Gastrocnemius medialis (tissue), 4 donors: ENCODE data around the gene DMRTB1. TPM values are rescaled to one million over a fixed set of nuclear protein-coding genes. Genes with fewer than 3 reads are reported as not detected.

ENCODE experiments used
- ATAC-seq, 2 donors: fragments of 150-250 bp; one replicate each; pipeline ENCODE4 v1.9.1; 2016
- DNase-seq, 2 donors: peaks; one replicate each; pipeline ENCODE4 v3.0.0-alpha.2; 2019
- H3K27ac ChIP-seq, 4 donors: fragments of 200-600 bp; sonication (generic); 1 replicate in 1 of 4; 2 replicates in 3 of 4; pipeline ENCODE4 v1.5.1; 2016 to 2018; ENCODE audit warnings: mild to moderate bottlenecking in 2 of 4, moderate library complexity in 1 of 4
- H3K27me3 ChIP-seq, 3 donors: fragments of 200-600 bp; sonication (generic) in 2 of 3; 1 replicate in 1 of 3; 2 replicates in 2 of 3; pipeline versions ENCODE4 v1.5.1 to v1.6.0; 2016 to 2019; ENCODE audit warnings: mild to moderate bottlenecking in 1 of 3, moderate library complexity in 1 of 3
- H3K36me3 ChIP-seq, 2 donors: fragments of 200-600 bp; sonication (generic) in 1 of 2; one replicate each; pipeline ENCODE4 v1.5.1; 2017 to 2018
- H3K4me1 ChIP-seq, 2 donors: fragments of 200-600 bp; sonication (generic) in 1 of 2; one replicate each; pipeline ENCODE4 v1.5.1; 2016 to 2017; ENCODE audit warnings: mild to moderate bottlenecking in 2 of 2
- H3K4me3 ChIP-seq, 4 donors: fragments of 200-600 bp; sonication (generic) in 3 of 4; 1 replicate in 1 of 4; 2 replicates in 3 of 4; pipeline ENCODE4 v1.5.1; 2016 to 2019; ENCODE audit warnings: mild to moderate bottlenecking in 2 of 4
- H3K9me3 ChIP-seq, 3 donors: fragments of 200-600 bp; sonication (generic) in 2 of 3; 1 replicate in 1 of 3; 2 replicates in 2 of 3; pipeline ENCODE4 v1.5.1; 2016 to 2019
- CTCF ChIP-seq, 5 experiments: fragments of 450-650 bp in 3 of 5; fragments of 200-600 bp in 2 of 5; sonication (generic) in 2 of 5; IDR thresholded peaks in 4 of 5; conservative IDR thresholded peaks in 1 of 5; 1 replicate in 4 of 5; 2 replicates in 1 of 5; pipeline ENCODE4 v1.5.1; 2016 to 2019; ENCODE audit warnings: antibody characterized with exemption in 5 of 5, mild to moderate bottlenecking in 3 of 5, moderate library complexity in 3 of 5
- POLR2A ChIP-seq, 2 donors: fragments of 450-650 bp; IDR thresholded peaks; one replicate each; pipeline ENCODE4 v1.6.1; 2017; ENCODE audit warnings: antibody characterized with exemption in 2 of 2, mild to moderate bottlenecking in 2 of 2, moderate library complexity in 2 of 2
- in situ Hi-C, 4 donors: fragments of 200-750 bp; cut with MboI; loops; one replicate each; pipeline versions ENCODE4 v1.15.0 to v1.8.0; 2017; ENCODE audit warnings: low sequenced_read_pairs in 4 of 4
- intact Hi-C: fragments of 100-400 bp; cut with DNase I; formaldehyde crosslinking; loops from one replicate; pipeline ENCODE4 v1.15.1; 2023; ENCODE audit warnings: low total_unique reads
- total RNA-seq, 4 donors: library from RNA; depleted of rRNA; stranded (reverse); fragments of >200 nt; gene quantifications; one replicate each; pipeline versions ENCODE4 v1.1.0 to v1.2.3, GENCODE V29; 2016

DMRTB1 gene
- total RNA-seq, 4 donors from 2014 or later: not detected

- no peaks in the 10 kb centered on the region for H3K27me3 ChIP-seq
- H3K4me3 ChIP-seq: no peak overlapping the region
- no peak for ATAC-seq
Measured at GRCh38 chr1:53439337-53440207, 19.6 kb upstream of the DMRTB1 start.

GRCh38 chr1:53440633-53441032 is 18.6 kb upstream of the DMRTB1 start:
- Histone ChIP-seq H3K27me3 (no peaks in the 10 kb centered on the region), H3K9me3 (no peaks in the 10 kb centered on the region), H3K27ac (no peak overlapping the region), H3K4me1 (no peaks in the 10 kb centered on the region), H3K4me3 (no peak overlapping the region), H3K36me3 (no peaks in the 10 kb centered on the region)
- no peak for ATAC-seq
- TF ChIP-seq POLR2A (IDR thresholded peaks at IDR 0.05) (no peak), CTCF (IDR thresholded peaks at IDR 0.05 in 4 of 5, conservative IDR thresholded peaks at IDR 0.05 in 1 of 5) (no peak)
- in situ Hi-C loops: no loop called here
- no peak for DNase-seq
- intact Hi-C loops: no loop called here

More at GRCh38 chr1:53439337-53440207, 19.6 kb upstream of the DMRTB1 start:
- Histone ChIP-seq H3K9me3 (no peaks in the 10 kb centered on the region), H3K27ac (no peak overlapping the region), H3K4me1 (no peaks in the 10 kb centered on the region), H3K36me3 (no peaks in the 10 kb centered on the region)
- in situ Hi-C loops: no loop called here
- intact Hi-C loops: no loop called here
- no peak for TF ChIP-seq CTCF (IDR thresholded peaks at IDR 0.05 in 4 of 5, conservative IDR thresholded peaks at IDR 0.05 in 1 of 5)
- no peak for TF ChIP-seq POLR2A (IDR thresholded peaks at IDR 0.05)
- DNase-seq: no peak

- Histone ChIP-seq H3K9me3 (no peaks in the 10 kb centered on the region), H3K27ac (no peak overlapping the region), H3K27me3 (no peaks in the 10 kb centered on the region), H3K4me3 (no peak overlapping the region), H3K4me1 (no peaks in the 10 kb centered on the region), H3K36me3 (no peaks in the 10 kb centered on the region)
- in situ Hi-C loops: no loop called here
- no peak for DNase-seq
- ATAC-seq: no peak
- intact Hi-C loops: no loop called here
- TF ChIP-seq POLR2A (IDR thresholded peaks at IDR 0.05) (no peak), CTCF (IDR thresholded peaks at IDR 0.05 in 4 of 5, conservative IDR thresholded peaks at IDR 0.05 in 1 of 5) (no peak)
Measured at GRCh38 chr1:53442299-53442698, 16.9 kb upstream of the DMRTB1 start.

- Histone ChIP-seq H3K27me3 (peaks cover 0 to 3% (median 0%) of the 10 kb centered on the region in 3 donors), H3K36me3 (no peaks in the 10 kb centered on the region), H3K4me3 (no peak overlapping the region), H3K27ac (no peak overlapping the region), H3K9me3 (no peaks in the 10 kb centered on the region), H3K4me1 (no peaks in the 10 kb centered on the region)
- intact Hi-C loops: no loop called here
- ATAC-seq: no peak
- in situ Hi-C loops: no loop called here
- TF ChIP-seq CTCF (IDR thresholded peaks at IDR 0.05 in 4 of 5, conservative IDR thresholded peaks at IDR 0.05 in 1 of 5): no peak
- TF ChIP-seq POLR2A (IDR thresholded peaks at IDR 0.05): no peak
- DNase-seq: no peak
Measured at GRCh38 chr1:53446051-53446450, 13.1 kb upstream of the DMRTB1 start.
